ENCODE data around the gene PRDM5.

PRDM5 gene

DNA sequence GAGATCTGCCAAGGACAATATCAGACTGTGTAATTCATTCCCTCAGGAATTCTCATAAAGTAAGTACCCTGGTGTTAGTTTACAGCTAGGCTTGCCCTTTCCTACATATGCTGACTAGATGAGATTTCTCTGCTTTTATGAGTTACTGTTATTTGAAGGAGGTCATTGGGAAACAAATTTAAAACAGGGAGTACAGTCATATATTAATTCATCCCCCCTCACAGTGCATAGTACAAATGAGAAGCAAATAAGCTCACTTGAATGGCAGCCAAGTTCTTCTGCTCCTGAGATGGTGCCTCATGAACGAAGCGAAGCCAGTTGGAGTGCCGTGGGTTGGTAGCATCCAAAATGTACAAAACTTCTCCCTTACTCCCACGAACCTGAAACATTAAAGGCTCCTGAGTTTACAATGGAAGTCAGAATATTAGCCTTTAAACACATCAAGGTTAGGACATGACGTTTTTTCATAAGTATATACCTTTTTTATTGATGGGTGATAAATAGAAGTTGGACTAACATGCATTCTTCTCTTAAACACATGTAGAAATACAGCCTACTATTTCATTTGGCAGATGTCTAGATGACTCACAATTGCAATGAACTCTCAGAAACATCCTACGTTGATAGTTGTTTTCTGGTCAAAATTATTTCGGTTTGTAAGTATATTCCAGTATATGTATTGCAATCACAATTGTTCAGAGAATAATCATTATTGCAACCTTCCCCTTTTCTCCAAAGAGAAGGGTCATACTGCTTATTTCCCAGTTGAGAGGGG lies 69.2 kb downstream of the PRDM5 start:
- no peak for DNase-seq

DNA sequence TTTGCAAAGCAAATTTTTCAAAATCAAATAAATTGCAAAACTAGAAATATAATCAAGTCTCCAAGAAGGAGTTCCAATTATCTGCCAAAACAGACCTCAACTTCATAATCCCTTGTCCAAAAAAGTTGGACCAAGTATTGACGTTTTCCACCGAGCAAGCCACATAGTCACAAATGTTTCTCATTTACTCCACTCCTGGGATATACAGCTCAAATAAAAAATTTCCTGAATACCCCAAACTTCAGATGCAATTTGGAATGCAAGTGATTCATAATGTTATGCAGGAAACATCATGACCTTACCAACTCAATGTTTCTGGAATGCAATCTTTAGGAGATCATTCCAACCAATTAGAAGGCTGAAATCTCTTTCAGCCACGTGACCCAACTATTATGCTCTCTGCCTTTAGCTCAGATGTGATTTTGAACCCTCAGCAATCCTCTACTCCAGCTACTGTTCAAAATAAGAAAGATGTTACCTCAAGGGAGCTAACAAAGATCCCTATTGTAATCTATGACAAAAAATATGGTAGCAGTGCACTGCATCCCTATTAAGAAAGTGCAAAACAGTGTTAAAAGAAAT lies 72.4 kb downstream of the PRDM5 start:
- no peak for DNase-seq

DNA sequence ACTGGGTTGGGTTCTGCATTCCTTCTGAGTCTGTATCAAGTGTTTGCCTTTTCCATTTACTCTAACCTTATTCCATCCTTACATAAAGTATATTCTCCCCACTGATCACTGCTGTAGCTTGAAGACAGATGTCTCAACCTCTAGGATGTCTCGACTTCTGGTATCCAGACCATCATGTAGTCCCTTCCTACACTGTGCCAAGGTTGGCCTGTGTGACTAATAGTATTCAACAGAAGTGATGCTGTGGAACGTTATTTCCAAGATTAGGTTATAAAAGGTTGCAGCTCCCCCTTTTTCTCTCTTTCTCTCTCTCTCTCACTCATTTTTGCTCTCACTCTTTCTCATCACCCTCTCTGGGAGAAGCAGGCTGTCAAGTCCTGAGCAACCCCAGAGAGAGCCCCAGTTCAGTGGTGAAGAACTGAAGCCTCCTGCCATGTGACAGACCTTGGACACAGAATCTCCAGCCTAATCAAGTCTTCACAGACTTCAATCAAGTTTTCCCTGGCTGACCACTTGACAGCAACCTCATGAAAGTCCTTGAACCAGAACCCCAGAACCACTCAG lies 75.4 kb downstream of the PRDM5 start:
- peak in 1 of 2 experiments; percentile 7 for DNase-seq

DNA sequence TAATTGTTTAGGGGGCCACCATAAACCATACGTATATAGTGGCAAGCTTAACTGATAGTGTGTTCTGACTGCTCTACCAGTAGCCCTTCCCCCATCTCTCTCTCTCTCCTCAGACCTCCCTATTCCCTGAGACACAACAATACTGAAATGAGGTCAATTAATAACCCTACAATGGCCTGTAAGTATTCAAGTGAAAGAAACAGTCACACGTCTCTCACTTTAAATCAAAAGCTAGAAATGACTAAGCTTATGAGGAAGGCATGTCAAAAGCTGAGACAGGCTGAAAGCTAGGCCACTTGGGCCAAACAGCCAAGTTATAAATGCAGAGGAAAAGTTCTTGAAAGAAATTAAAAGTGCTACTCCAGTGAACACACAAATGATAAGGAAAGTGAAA lies 78.0 kb downstream of the PRDM5 start:
- DNase-seq: peak in 1 of 2 experiments; percentile 6

DNA sequence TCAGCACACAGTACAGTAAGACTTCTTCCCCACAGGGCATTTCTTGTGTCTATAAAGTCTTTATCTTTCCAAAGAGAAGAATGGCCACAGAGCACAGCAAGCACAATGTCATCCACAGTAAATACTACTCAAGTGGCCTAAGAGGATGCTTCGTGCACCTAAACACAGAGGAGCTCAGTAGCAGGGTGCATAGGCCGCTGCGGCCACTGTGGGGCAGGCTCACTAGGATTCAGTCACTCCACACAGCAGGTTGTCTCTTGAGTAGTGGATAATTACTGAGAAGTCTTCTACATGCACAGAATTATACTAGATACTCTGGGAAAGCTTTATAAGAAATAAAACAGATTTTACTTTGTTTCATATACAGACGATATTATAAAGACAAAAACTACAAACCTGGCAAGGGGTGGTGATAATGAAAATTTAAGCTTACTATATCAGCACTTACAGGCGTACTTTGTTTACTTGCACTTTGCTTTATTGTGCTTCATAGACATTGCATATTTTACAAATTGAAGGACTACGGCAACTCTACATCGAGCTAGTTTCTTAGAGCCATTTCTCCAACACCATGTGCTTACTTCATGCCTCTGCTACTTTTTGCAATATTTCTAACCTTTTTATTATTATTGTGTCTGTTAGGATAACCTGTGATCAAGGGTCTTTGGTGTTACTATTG lies 78.5 kb downstream of the PRDM5 start:
- DNase-seq: peak in 1 of 2 experiments; percentile 19

DNA sequence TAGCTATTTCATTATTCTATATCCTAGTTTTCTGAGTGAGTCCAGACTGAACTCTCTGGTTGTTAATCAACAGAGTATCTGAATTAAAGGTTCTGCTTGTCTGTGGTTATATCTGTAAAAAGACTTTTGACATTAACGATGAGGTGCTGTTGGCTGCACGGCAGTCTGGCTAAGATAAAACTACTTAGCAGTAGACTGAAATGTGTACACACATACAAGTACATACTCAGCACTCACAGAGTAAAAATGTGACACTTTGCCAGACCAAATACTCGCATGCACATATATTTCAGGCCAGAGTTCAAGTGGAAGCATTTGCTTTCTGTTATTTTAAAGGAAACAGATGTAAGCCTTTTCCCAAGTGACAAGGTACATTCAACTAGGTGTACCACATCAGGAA lies 80.5 kb downstream of the PRDM5 start:
- no peak for DNase-seq

DNA sequence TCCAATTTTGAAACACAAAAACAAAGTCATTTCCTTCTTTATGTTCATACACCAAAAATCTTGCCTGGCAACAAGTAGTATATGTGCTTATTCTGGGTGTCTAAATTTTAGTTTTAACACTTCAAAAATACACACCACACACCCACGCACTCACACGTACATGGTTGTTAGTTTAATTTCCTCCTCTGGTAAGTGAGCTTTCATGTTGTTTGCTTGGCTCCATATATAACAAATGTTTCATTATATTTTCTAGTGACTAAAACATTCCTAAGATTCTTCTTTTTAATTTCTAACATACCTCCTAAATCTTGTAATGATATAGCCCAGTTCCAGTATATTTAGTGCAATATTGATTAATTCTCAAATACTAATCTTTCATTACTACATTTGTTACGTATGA lies 80.9 kb downstream of the PRDM5 start:
- no peak for DNase-seq

DNA sequence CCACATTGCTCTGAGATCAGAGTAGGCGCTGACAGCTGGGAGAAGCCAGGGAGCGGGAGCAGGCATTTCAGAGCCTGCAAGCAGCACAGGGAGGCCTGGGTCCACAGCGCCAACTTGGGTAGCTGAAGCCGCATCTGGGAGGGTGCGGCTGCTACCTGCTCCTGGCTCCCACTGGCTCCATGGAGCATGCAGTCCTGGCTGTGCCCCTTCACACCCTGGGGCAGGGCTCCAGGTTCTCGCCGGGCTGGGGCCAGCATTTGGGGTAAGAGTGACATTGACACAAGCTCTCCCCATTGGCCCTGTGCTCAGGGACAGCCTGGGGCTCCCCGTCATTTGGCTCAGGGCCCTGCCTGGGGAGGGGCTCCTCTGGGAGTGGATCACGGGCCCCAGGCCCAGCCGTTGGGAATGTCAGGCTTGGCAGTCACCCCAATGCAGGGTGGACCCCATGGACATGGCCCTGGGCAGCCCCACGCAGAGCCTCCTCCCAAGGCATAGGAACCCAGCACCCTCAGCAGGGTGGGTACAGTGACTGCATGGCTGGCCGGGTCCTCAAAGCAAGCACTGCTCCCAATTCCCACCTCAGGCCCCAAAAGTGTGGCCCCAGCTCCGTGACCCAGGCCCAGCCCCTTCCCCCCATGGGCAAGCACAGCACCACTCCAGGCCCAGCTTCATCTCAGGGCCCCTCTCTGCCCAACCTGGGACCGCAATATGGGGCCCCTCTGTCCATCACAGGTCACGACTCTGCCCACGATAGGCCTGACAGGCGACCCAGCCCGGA lies 82.4 kb downstream of the PRDM5 start:
- no peak for DNase-seq

DNA sequence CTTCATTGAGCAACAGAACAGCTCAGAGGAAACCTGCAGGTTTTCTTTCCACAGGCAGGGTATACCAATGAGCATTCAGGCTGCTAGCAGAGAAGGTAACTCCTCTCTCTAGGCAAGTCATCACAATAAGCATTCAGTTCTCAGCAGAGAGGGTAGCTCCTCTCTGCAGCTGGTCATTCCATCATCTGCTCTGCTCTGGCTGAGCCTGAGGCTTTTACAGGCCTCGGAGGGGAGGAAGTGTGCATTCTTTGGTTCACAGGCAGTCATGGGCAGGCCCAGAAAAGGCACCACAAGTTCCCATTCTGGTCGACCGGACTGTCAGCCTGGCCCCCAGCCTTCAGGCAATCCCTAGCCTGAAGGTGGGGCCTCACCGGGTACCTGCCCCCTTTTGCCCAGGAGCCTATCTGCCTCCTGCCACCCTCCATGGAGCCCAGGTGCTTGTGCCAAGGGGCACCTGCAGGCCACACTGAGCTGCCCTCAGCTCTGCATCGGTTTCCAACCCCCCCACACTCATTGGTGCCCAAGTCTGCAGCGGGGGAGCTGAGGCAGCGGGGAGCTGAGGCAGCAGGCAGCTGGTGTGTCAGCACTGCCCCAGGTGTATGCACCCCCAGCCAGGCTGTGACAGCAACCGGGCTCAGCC lies 83.1 kb downstream of the PRDM5 start:
- no peak for DNase-seq

DNA sequence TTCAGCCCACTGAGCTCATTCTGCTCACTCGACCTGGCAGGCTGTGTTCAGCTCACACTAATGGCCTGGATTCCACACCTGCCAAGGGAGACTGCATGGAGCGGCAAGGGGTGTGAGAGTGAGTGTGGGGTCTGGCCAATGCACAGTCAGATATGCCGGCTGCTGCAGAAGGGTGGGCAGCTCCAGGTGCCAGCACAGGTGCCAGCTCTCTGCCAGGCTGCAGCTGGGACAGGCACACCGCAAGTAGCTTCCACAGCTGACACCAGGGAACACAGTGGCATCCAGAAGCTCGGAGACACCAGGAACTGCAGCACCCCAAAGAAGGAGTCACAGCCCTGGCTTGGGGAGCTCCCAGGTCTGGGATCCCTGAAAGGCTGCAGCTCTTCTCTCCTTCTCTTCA lies 83.7 kb downstream of the PRDM5 start:
- DNase-seq: no peak

DNA sequence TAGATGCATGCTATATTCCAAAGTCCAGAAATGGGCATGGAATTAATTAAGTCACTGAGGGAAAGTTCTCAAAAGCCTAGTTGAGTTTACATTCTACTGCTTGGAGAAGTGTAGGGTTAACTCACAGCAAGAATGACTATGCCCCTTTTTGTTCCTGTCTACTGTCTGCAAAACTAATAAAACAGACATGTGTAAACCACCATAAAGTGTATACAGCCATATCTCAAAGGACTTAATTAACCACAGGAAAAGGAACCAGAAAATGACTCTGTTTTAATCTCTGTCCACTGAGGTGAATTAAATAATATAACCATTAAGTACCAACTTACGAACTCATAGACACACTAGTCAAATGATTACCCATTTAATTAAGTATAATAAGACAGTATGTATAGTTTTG lies 84.9 kb downstream of the PRDM5 start:
- DNase-seq: no peak

DNA sequence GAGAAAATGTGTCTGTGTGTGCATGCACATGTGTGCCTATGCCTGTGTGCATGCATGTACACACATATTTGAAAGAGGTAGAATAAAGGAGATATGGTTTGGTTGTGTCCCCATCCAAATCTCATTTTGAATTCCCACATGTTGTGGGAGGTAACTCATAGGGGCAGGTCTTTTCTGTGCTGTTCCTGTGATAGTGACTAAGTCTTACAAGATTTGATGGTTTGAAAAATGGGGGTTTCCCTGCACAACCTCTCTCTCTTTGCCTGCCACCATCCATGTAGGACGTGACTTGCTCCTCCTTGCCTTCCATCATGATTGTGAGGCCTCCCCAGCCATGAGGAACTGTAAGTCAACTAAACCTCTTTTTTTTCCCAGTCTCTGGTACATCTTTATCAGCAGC lies 87.2 kb downstream of the PRDM5 start:
- DNase-seq: no peak

DNA sequence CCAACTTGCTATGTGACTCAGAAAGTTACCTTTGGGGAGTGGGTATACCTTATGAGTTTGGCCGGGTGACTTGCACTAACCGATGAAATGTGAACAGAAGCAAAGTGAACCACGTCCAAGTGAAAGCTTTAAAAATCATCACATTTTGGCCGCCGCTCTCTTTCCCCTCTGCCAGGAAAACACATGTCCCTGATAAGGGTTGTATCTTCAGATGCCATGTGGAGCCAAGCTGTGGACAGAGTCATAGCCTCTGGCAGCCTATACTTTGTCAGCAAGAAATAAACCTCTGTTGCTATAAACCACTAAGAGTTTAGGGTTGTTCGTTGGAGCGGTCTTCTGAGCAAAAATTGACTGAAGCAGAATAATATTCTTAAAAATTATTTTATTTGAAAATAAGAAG lies 92.3 kb downstream of the PRDM5 start:
- DNase-seq: no peak

DNA sequence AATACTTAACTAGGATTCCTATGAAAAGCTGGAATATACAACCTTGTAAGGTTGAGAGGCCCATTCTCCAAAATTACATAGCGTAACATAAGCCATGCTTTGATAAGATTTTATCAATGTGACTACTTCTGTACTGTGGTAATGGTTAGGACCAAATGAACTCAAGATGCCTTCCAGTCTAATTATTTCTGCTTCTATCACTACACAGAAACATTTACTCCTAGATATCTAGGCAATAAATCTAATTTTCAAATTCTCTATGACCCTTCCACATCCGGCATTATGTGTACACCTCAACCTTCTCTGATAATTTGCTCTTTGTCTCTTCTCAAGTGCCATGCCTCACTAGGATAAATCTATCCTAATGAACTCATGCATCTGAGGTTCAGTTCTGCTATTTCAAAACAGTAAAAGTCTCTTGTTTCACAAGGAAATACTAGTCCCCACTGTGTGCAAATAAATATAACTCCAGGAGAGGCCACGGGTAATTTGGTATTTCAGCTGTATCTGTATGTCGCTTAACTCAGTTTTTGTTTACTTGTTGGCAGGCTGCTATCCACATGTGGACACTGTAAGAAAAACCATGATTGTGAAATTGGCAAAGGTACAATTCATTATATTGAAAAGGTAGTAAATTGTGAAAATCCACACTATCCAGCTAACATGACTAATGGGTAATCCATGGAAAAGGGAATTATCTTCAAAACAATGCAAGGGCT lies 93.3 kb downstream of the PRDM5 start:
- no peak for DNase-seq

DNA sequence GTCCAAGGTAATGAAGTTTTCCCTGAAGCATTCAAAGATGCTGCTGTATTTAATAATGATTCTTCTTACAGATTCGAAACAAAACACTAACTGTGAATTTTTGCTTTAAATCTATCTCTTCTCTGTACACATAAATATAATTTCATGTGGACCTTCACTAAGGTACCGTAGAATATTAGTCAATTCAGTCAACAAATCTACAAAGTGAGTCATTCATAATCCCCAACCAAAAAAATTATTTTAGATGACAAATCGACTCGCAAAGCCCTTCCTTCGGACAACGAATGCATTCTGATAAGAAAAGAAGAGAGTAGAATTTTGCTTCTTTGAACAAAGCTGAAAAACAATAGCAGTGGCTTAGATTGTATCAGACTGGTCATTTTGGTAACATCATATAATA lies 95.7 kb downstream of the PRDM5 start:
- no peak for DNase-seq

DNA sequence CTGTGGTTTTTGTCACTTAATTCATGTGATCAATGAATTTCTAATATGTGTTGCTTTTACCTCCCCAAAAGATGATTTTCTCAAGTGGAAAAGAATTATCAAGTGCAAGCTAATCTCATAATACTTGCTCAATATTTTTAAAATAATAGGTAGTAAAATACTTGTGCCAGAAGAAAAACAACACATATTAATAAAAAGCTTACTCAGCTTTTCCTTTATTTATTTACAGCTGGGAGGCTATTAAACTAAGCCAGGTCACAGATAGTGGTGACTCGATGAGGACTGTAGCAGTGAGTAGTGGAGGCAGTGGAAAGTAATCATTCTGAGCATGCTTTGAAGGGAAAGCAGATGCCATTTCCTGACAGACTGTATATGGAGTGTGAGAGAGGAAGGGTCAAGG lies 96.1 kb downstream of the PRDM5 start:
- DNase-seq: no peak

DNA sequence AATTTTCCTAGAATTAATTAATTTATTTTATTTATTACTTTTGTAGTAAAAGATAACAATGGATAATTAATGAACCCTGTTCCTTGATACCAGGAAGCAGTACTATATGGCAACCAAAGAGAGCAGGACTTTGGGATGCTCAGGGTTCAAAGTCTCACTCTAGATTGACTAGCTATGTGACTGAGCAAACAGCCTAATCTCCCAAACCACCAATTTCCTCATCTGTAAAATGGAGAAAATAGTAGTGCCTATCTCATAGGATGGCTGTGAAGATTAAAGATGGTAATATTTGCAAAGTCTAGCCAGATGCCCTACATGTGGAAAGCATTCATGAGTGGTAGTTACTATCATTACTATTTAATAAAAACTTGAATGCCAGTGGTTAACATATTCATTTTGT lies 97.6 kb downstream of the PRDM5 start:
- no peak for DNase-seq

DNA sequence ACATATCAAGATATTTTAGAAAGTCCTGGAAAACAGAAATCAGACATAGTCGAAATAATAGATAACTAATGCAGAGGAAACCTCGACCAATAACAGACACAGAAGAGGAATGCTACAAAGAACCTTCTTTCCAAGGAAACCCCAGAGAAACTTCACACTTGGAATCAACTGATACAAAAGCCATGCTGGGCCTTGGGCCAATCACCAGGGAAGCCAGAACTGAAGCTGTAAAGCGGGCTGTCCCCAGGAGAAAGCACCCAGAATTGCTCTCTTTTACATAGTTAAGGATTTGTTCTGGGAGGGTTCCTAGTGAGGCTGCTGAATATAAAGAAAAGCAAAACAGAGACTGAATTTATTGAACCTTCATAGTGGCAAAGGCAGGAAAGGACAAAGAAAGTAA lies 100.5 kb downstream of the PRDM5 start:
- no peak for DNase-seq

DNA sequence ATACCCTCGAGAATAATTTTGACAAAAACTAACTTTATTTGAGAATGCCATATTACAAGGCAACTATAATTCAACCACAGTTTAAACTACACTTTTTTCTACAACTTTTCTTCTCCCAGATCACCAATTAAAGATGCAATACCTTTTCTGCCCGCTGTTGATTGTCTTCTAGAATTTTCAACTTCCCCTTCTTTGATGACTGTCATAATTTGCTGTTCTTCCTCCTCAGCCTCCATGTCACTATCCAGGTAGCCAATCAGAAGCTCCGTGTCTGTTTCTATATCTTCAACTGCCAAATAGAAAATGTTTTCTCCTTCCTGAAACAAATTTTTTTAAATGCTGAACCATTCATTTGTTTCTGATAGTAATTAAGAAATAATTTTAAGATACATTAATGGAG lies 101.5 kb downstream of the PRDM5 start:
- DNase-seq: no peak

DNA sequence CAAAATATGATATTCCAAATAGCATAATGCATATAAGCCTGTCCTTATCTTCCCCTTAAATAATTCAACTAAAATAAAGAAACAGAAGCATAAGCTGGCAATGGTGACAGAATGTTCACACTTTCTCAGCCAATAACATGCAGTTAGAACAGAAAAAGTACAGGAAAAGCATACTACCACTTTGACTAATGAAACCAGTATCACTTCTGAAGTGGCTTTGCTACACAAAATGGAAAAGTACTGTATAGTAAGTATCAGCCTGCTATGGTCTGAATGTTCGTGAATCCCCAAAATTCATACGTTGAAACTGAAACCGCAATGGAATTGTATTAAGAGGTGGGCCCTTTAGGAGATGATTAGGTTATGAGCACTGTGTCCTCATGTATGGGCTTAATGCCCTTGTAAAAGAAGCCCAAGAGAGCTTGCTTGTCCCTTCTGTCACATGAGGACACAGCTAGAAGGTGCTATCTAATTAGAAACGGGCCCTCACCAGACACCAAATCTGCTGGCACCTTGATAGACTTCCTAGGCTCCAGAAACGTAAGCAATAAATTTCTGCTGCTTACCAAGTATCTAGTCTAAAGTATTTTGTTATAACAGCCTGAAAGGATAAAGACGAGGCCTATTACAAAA lies 102.6 kb downstream of the PRDM5 start:
- DNase-seq: no peak

DNA sequence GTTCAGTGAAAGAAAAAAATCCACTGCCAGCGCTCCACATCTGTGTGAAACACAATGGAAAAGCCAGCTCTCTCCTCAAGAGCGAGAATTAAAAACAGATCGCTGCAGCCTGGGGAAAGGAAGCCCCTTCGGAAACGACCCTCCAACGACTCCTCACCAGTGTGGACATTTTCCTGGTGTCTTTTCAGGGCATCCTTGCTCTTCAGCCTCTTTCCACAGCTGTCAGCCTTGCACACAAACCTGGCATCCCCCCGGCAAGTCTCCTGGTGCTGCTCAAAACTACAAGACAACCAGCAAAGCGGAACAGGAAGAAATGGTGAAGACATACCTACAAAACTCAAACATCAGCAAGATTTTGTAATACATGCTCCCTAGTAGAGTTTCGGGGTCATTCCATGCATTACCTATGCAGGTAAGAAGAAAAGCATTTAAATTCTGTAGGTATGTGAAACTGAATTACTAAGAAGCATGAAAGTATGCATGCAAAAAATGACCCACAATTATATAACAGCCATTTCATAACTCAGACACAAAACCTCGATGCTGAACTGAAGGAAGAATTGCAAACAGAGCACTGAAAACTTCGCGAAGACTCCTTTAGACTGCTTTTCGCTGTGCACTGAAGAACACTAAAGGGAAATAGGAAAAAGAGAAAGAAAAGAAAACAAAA lies 106.1 kb downstream of the PRDM5 start:
- no peak for DNase-seq
